ENCODE data around the gene SRCAP.
A peak's percentile ranks its signal among the peaks of the same experiment; 100 is the strongest.

SRCAP gene

GRCh38 chr16:30698816-30699614 is at the start of gene SRCAP:
Gene SRCAP, plus strand, starts transcription at chr16:30699171. Its CDS starts 1,654 bp downstream, at chr16:30700825.
- peak within 1 kb of the TSS; percentile 98 for H3K4me3 ChIP-seq (ENCODE audit: low read depth, low read length)
- TF ChIP-seq CTCF (IDR thresholded peaks at IDR 0.05; ENCODE audit: borderline replicate concordance, insufficient read depth, low read depth, low read length), result no peak

GRCh38 chr16:30649725-30650368 is 49.1 kb upstream of the SRCAP start:
- no peak for TF ChIP-seq CTCF (IDR thresholded peaks at IDR 0.05; ENCODE audit: borderline replicate concordance, insufficient read depth, low read depth, low read length)
- H3K4me3 ChIP-seq (ENCODE audit: low read depth, low read length), result peak overlapping the region; percentile 40

DNA sequence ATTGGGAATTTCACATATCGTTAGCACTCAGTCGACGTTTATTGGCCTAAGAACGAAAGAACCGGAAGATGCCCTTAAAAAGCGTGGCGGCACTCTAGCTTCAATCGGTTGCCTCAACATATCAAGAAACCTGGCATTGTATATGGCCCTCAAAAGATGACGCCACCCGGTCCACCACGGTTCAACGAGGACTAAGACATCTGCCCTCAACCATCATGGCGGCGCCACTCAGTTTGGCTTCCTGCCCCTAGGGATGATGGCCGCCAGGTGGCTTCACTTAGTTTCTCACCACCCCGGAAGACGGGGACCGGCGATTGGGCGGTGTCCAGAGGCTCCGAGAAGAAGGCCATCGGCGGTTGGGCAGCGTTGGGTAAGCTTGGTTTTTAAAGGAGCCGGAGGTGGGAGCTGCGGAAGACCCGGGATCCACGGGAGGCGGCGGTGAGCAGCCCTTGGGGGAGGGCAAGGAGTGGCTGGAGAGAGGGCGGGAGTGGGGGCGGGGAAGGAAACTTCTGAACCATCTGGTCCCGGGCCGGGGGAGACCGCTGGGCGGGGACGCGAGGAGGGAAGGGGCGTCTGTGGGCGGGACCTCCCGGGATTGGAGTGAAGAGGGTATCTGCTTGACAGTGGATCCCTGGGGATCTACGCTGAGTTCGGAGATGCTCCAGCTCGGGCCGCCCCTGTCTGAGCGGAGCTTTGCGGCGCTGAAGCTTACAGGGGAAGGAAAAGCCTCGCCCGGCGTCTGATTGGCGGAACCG is 48.4 kb upstream of the SRCAP start, which contains the start of gene PRR14:
Gene PRR14, plus strand, starts transcription at position 592 of the 755 bp plus-strand sequence. CDS start 686 bp downstream, outside the sequence.
- H3K4me3 ChIP-seq (ENCODE audit: low read depth, low read length), result peak within 1 kb of the TSS; percentile 95
- TF ChIP-seq CTCF (IDR thresholded peaks at IDR 0.05; ENCODE audit: borderline replicate concordance, insufficient read depth, low read depth, low read length), result no peak; the same call in 1 of the 2 replicates

- peak overlapping the region; percentile 95 for H3K4me3 ChIP-seq (ENCODE audit: low read depth, low read length)
- TF ChIP-seq CTCF (IDR thresholded peaks at IDR 0.05; ENCODE audit: borderline replicate concordance, insufficient read depth, low read depth, low read length), result peak; percentile 86
Measured at GRCh38 chr16:30651124-30652004, 47.6 kb upstream of the SRCAP start.

- TF ChIP-seq CTCF (IDR thresholded peaks at IDR 0.05; ENCODE audit: borderline replicate concordance, insufficient read depth, low read depth, low read length), result no peak
- peak overlapping the region; percentile 95 for H3K4me3 ChIP-seq (ENCODE audit: low read depth, low read length)
Measured at GRCh38 chr16:30652005-30652296, 47.0 kb upstream of the SRCAP start.

GRCh38 chr16:30652718-30653117 is 46.3 kb upstream of the SRCAP start:
- no peak overlapping the region for H3K4me3 ChIP-seq (ENCODE audit: low read depth, low read length)
- no peak for TF ChIP-seq CTCF (IDR thresholded peaks at IDR 0.05; ENCODE audit: borderline replicate concordance, insufficient read depth, low read depth, low read length)
